Neural cell (in vitro differentiated cells): ENCODE data around the gene TUSC7. TPM values are rescaled to one million over a fixed set of nuclear protein-coding genes. Genes with fewer than 3 reads are reported as not detected.

Experiments used
- H2AFZ ChIP-seq: fragments of 200-600, 300-800 bp; sonication (generic), shearing (Covaris generic); 2 replicates; pipeline ENCODE4 v1.6.0; 2014; ENCODE audit warnings: low read depth, mild to moderate bottlenecking, antibody characterized with exemption, low read length, moderate library complexity
- H3F3A ChIP-seq: fragments of 200-600 bp; shearing (Covaris generic); 2 replicates; pipeline ENCODE4 v1.6.1; 2016; ENCODE audit warnings: mild to moderate bottlenecking, moderate library complexity, mixed read lengths, antibody characterized with exemption, low read length; ENCODE audit not compliant: insufficient read depth, poor library complexity, severe bottlenecking
- H3K27ac ChIP-seq: fragments of 200-600, 300-800 bp; sonication (generic), shearing (Covaris generic); 2 replicates; pipeline ENCODE4 v1.5.1; 2014; ENCODE audit warnings: mild to moderate bottlenecking, low read length, moderate library complexity
- H3K27me3 ChIP-seq: fragments of 300-800, 200-600 bp; sonication (generic), shearing (Covaris generic); 2 replicates; pipeline ENCODE4 v1.6.0; 2014; ENCODE audit warnings: mild to moderate bottlenecking, low read depth, low read length, moderate library complexity; ENCODE audit not compliant: insufficient read depth
- H3K36me3 ChIP-seq: fragments of 300-800, 200-600 bp; sonication (generic), shearing (Covaris generic); 2 replicates; pipeline ENCODE4 v1.5.1; 2014; ENCODE audit warnings: mild to moderate bottlenecking, antibody characterized with exemption, low read length, moderate library complexity; ENCODE audit not compliant: insufficient read depth
- H3K4me2 ChIP-seq: fragments of 300-800, 200-600 bp; sonication (generic), shearing (Covaris generic); 2 replicates; pipeline ENCODE4 v1.6.0; 2014; ENCODE audit warnings: mild to moderate bottlenecking, low read length
- H3K4me3 ChIP-seq: fragments of 300-800, 200-600 bp; sonication (generic), shearing (Covaris generic); 2 replicates; pipeline ENCODE4 v1.5.1; 2014; ENCODE audit warnings: mild to moderate bottlenecking, low read length, moderate library complexity
- H3K79me2 ChIP-seq: fragments of 200-600 bp; shearing (Covaris generic); replicated peaks from 2 replicates; pipeline ENCODE4 v1.6.0; 2014; ENCODE audit warnings: mild to moderate bottlenecking, low read length, moderate library complexity; ENCODE audit not compliant: insufficient read depth
- H3K9ac ChIP-seq: fragments of 300-800, 200-600 bp; sonication (generic), shearing (Covaris generic); 2 replicates; pipeline ENCODE4 v1.6.1; 2016; ENCODE audit warnings: mild to moderate bottlenecking, low read length, mixed read lengths
- H3K9me2 ChIP-seq: fragments of 200-600 bp; shearing (Covaris generic); 2 replicates; pipeline ENCODE4 v1.6.1; 2016; ENCODE audit warnings: mild to moderate bottlenecking, low read length, mixed read lengths; ENCODE audit not compliant: insufficient read depth
- H3K9me3 ChIP-seq: fragments of 200-600, 300-800 bp; sonication (generic), shearing (Covaris generic); 2 replicates; pipeline ENCODE4 v1.6.1; 2016; ENCODE audit warnings: mild to moderate bottlenecking, mixed run types, low read length, moderate library complexity, mixed read lengths
- H4K20me1 ChIP-seq: fragments of 200-600 bp; shearing (Covaris generic); 2 replicates; pipeline ENCODE4 v1.6.1; 2016; ENCODE audit warnings: mild to moderate bottlenecking, mixed run types; ENCODE audit not compliant: insufficient read depth
- EP300 ChIP-seq: fragments of 450-650 bp; conservative IDR thresholded peaks from 2 replicates; pipeline ENCODE4 v1.6.1; 2014; ENCODE audit warnings: antibody characterized with exemption, mild to moderate bottlenecking, moderate library complexity; ENCODE audit not compliant: poor library complexity, severe bottlenecking
- EZH2 ChIP-seq: fragments of 200-600, 300-800 bp; shearing (Covaris generic), sonication (generic); IDR thresholded peaks from 2 replicates; pipeline ENCODE4 v1.6.1; 2014; ENCODE audit warnings: antibody characterized with exemption, low read length, borderline replicate concordance, mild to moderate bottlenecking; ENCODE audit not compliant: insufficient read depth, poor library complexity, severe bottlenecking
- MXI1 ChIP-seq: fragments of 450-650 bp; conservative IDR thresholded peaks from 2 replicates; pipeline ENCODE4 v1.6.1; 2014; ENCODE audit warnings: antibody characterized with exemption, mild to moderate bottlenecking; ENCODE audit not compliant: poor library complexity, severe bottlenecking
- POLR2AphosphoS5 ChIP-seq: IDR thresholded peaks from 2 replicates; pipeline ENCODE4 v1.6.1; 2012
- RAD21 ChIP-seq: fragments of 450-650 bp; conservative IDR thresholded peaks from 2 replicates; pipeline ENCODE4 v1.6.1; 2014; ENCODE audit warnings: antibody characterized with exemption, mild to moderate bottlenecking, moderate library complexity
- REST ChIP-seq: IDR thresholded peaks from 2 replicates; pipeline ENCODE4 v1.6.1; 2012; ENCODE audit warnings: borderline replicate concordance
- SMC3 ChIP-seq: fragments of 450-650 bp; conservative IDR thresholded peaks from 2 replicates; pipeline ENCODE4 v1.6.1; 2014; ENCODE audit warnings: antibody characterized with exemption, mild to moderate bottlenecking, moderate library complexity; ENCODE audit not compliant: poor library complexity
- TAF1 ChIP-seq: IDR thresholded peaks from 2 replicates; pipeline ENCODE4 v1.6.1; 2012; ENCODE audit warnings: low read depth
- polyA plus RNA-seq: library from polyadenylated mRNA; depleted of rRNA; stranded (reverse); fragments of >200 nt; gene quantifications from 2 replicates; pipeline ENCODE4 v1.2.3, GENCODE V29; 2014
- TF ChIP-seq, protein P1 (sequence below): fragments of 450-650 bp; IDR thresholded peaks from 2 replicates; pipeline ENCODE4 v1.5.1; 2014; ENCODE audit warnings: antibody characterized with exemption, mild to moderate bottlenecking, moderate library complexity; ENCODE audit not compliant: poor library complexity, severe bottlenecking

TUSC7 gene
- polyA plus RNA-seq, 1 donor from 2014 or later, result not detected

GRCh38 chr3:116663161-116664110 lies 46.1 kb upstream of the TUSC7 start:
- Histone ChIP-seq H2AFZ (no peak overlapping the region), H3K9me2 (no peaks in the 10 kb centered on the region), H3K79me2 (no peaks in the 10 kb centered on the region), H3K9ac (no peak overlapping the region), H4K20me1 (no peaks in the 10 kb centered on the region), H3F3A (no peaks in the 10 kb centered on the region), H3K36me3 (no peaks in the 10 kb centered on the region), H3K4me3 (no peak overlapping the region), H3K4me2 (no peak overlapping the region), H3K9me3 (no peaks in the 10 kb centered on the region), H3K27me3 (no peaks in the 10 kb centered on the region), H3K27ac (no peak overlapping the region)
- TF ChIP-seq EZH2 (no peak), EP300 (no peak), RAD21 (no peak), REST (no peak), POLR2AphosphoS5 (no peak), TAF1 (no peak), MXI1 (no peak), SMC3 (no peak)
- TF ChIP-seq, protein P1, sequence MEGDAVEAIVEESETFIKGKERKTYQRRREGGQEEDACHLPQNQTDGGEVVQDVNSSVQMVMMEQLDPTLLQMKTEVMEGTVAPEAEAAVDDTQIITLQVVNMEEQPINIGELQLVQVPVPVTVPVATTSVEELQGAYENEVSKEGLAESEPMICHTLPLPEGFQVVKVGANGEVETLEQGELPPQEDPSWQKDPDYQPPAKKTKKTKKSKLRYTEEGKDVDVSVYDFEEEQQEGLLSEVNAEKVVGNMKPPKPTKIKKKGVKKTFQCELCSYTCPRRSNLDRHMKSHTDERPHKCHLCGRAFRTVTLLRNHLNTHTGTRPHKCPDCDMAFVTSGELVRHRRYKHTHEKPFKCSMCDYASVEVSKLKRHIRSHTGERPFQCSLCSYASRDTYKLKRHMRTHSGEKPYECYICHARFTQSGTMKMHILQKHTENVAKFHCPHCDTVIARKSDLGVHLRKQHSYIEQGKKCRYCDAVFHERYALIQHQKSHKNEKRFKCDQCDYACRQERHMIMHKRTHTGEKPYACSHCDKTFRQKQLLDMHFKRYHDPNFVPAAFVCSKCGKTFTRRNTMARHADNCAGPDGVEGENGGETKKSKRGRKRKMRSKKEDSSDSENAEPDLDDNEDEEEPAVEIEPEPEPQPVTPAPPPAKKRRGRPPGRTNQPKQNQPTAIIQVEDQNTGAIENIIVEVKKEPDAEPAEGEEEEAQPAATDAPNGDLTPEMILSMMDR, result no peak

GRCh38 chr3:116667324-116667723 lies 42.3 kb upstream of the TUSC7 start:
- H3K4me2 ChIP-seq, result no peak overlapping the region

More at GRCh38 chr3:116667324-116667723, 42.3 kb upstream of the TUSC7 start:
- Histone ChIP-seq H3K4me3 (no peak overlapping the region), H3K27ac (no peak overlapping the region), H3K36me3 (no peaks in the 10 kb centered on the region), H3K79me2 (no peaks in the 10 kb centered on the region), H4K20me1 (no peaks in the 10 kb centered on the region), H3K9me3 (no peaks in the 10 kb centered on the region), H3F3A (no peaks in the 10 kb centered on the region), H3K9ac (no peak overlapping the region), H2AFZ (no peak overlapping the region), H3K9me2 (no peaks in the 10 kb centered on the region), H3K27me3 (no peaks in the 10 kb centered on the region)
- TF ChIP-seq REST (no peak), POLR2AphosphoS5 (no peak), RAD21 (no peak), TAF1 (no peak), EZH2 (no peak), SMC3 (no peak), MXI1 (no peak), EP300 (no peak)
- TF ChIP-seq, protein P1, result no peak
